Stimulated activated CD4-positive, alpha-beta T cell treated with anti-CD3 and anti-CD28 coated beads, Interleukin-4, amount 100 ng/mL, for 1 hour (primary cell): ENCODE results near the gene FAM118A.
"Not testable (repeated sequence)": the region's sequence is repeated elsewhere in the genome, so short reads cannot be mapped to it uniquely, and the experiment has no call there.

Experiments used
- DNase-seq: peaks from one replicate; pipeline ENCODE4 v3.0.0-alpha.2; 2020

Gene FAM118A

GRCh38 chr22:45334068-45334467, 24.3 kb downstream of the FAM118A start:
- no peak for DNase-seq

DNA sequence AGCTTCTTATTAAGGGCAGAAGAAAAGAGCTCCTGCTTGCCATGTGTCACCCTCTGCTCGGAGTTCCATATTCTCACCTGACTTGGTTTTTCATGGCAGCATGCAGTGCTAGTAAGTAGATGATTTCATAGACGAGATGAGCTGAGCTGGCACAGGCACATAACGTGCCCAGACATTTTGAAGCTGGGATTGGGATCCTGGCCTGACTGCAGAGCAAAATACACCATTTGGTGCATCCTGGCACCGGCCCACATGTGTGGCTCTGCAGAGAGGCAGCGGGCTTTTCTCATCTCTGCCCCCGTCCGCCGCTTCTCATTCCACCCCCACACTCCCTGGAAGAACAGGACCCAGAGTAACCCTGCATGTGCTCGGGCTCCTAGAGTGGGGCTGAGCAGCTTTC, 24.8 kb downstream of the FAM118A start:
- DNase-seq = no peak

GRCh38 chr22:45335021-45335818, 25.5 kb downstream of the FAM118A start:
- DNase-seq = no peak

GRCh38 chr22:45335854-45336522, 26.3 kb downstream of the FAM118A start:
- DNase-seq = no peak

DNA sequence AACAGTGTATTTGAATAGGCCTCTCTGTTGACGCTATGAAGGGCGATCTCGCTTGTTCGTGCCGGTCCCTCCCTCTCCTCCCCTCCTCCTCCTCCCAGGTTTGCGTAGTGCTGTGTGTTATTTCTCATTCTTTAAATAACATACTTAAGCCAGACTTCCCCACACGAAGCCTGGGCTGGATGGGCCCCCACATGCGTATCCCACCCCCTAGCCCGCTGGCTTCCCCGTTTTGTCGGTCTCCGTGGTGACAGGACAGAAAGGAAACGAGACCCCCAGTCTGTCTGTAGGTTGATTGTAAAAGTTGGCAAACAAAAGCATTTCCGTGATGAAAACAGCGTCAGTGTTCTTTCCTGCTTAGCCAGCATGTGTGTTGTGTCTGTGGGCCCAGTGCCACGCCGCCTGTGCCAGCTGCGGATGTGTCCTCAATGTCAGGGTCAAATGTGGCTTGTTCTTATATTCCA, 27.3 kb downstream of the FAM118A start:
- no peak for DNase-seq

- DNase-seq = no peak
Measured at GRCh38 chr22:45337536-45337935, 27.8 kb downstream of the FAM118A start.

GRCh38 chr22:45338795-45339194, 29.1 kb downstream of the FAM118A start:
- no peak for DNase-seq

GRCh38 chr22:45340323-45340722, 30.6 kb downstream of the FAM118A start:
- DNase-seq = no peak

DNA sequence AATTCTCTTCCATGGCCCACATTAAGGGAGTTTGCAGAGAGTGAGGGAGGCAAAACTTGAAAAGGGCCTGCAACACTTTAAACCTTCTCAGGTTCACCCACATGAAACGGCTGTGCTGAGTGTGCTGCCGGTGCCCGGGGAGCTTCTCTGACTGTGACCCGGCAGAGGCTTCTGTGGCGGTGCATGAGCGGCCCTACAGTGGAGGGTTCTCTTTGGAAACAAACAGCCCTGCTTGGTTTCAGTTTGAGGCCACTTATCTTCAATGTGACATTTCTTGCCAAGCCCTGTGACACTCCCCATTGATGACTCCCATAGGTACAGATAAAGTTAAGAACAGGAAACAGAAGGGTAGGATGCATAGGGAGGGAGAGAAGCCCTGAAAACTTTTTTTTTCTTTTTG, 31.8 kb downstream of the FAM118A start:
- DNase-seq = peak; percentile 42

GRCh38 chr22:45343143-45343542, 33.4 kb downstream of the FAM118A start:
- no peak for DNase-seq

DNA sequence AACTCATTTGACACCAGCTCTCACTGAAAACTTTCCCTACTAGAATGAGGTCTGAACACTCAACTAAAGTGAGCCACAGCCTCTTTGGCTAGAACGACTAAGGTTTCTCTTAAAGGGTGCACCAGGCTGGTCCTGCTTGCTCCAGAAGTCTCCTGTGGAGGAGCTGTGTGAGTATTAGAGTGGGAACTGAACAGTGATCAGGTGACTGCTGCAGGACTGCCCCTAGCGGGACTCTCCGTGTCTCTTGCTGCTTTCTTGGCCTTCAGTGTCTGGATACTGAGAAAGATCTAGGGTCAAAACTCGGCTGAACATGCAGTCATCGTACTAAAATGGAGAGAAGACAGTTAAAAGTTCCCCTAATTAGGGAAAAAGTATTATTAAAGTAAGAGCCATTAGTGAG, 34.6 kb downstream of the FAM118A start:
- no peak for DNase-seq

- no peak for DNase-seq
Measured at GRCh38 chr22:45349916-45350315, 40.2 kb downstream of the FAM118A start.

DNA sequence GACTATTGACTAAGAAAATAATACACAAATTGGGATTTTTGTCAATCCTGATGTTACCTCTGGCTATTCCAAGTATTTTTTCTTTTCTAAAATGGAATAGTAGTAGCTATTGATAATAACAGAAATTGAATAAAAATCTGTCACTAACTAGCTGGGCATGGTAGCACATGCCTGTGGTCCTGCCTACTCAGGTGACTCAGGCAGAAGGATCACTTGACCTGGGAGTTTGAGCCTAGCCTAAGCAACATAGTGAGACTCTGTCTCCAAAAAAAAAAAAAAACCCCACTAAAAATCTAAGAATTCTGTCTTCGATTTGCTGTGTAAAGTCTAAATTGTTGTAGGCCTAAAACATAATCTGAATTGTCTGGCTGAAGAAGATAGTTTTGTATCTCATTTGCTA, 42.2 kb downstream of the FAM118A start:
- no peak for DNase-seq

DNA sequence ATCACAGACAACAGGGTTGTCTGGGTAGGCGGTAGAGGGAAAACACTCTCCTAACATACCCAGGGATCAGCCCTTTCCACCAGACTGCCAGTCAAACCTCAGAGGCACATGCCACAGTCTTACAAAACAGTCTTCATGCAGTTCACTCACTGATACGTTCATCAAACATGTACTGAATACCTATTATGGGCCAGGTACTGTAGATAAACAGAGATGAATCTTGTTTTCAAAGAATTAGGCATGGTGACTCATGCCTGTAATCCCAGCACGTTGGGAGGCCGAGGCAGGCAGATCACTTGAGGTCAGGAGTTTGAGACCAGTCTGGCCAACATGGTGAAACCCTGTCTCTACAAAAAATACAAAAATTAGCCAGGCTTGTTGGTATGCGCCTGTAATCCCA, 43.0 kb downstream of the FAM118A start:
- DNase-seq = not testable (repeated sequence)

DNA sequence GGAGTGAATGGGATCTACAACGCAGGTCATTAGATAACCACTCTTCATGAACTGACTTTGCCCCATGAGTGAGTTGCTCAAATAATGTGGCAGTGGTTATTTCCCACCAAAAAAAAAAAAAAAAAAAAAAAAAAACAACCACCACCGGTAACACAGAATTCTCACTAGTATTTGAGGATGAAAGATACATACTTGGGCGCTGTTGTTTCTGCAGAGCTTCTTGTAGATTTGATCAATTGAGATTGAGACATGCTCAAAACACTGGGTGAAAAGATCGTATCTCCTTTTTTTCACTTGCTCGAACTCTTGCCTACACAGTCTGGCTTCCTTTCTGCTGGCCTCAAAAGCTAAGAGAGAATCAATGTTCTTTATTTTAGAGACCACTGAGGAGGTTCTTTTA, 44.1 kb downstream of the FAM118A start:
- DNase-seq = no peak

GRCh38 chr22:45357490-45357889, 47.8 kb downstream of the FAM118A start:
- DNase-seq = no peak

- DNase-seq = no peak
Measured at GRCh38 chr22:45358127-45358526, 48.4 kb downstream of the FAM118A start.

DNA sequence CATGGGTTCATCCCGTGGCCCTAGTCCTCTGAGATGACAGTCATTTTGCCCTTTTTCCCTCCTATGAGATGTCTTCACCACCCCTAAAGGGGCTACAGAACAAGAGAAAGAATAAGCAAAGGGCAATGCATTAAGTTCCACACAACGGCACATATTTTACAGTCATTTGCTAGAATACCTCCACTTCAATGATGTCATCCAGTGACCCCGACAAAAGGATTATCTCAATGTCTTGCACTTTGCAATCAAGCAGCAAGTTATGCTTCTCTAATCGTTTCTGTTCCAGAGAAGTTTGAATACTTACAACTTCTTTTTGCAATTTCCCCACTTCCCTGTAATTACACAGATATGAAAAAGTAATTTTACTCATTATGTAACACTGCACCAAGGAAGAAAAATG, 49.9 kb downstream of the FAM118A start:
- no peak for DNase-seq

DNA sequence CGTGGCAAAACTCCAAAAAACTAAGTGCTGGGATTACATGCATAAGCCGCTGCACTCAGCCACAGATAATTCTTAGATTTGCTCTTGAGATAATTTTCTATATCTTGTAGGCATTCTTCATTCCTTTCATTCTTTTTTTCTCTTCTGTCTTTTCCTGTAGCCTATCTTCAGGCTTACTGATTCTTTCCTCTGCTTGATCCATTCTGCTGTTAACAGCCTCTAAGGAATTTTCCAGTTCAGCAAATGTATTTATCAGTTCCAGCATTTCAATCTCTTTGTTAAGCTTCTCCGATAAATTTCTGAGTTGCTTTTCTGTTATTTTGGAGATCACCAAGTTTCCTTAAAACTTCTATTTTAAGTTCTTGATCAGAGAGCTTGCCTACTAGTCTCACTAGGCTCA, 57.0 kb downstream of the FAM118A start:
- DNase-seq = no peak

GRCh38 chr22:45373592-45373991, 63.9 kb downstream of the FAM118A start:
- DNase-seq = not testable (repeated sequence)

- no peak for DNase-seq
Measured at GRCh38 chr22:45376009-45376408, 66.3 kb downstream of the FAM118A start.

GRCh38 chr22:45376703-45377102, 67.0 kb downstream of the FAM118A start:
- DNase-seq = no peak

GRCh38 chr22:45381348-45381747, 71.6 kb downstream of the FAM118A start:
- DNase-seq = no peak

DNA sequence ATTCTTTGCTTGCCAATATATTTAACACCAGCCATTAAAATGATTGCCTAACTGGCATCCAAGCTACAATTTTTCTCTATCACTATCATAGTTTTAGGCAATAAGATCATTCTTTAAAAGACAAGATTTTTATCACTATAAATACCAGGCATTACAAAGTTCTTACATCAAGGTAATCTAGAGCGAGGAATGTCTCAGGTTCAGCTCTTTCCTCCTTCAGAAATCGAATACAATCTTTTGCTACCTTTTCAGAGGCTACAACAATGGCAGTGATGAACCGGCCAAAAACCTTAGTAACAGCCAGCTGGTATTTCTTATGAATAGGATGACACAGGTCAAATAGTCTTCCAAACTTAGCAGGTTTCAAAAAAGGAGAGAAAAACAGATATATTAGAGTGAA, 79.8 kb downstream of the FAM118A start:
- no peak for DNase-seq
